HEK293 (cell line): ENCODE measurements around the gene PDE2A.

ENCODE experiments used
- CTCF ChIA-PET: fragments of 350-600 bp; formaldehyde crosslinking; extraction: SDS; loops from one replicate; lab custom pipeline; 2021; ENCODE audit warnings: antibody characterized with exemption; lab: Yijun Ruan, JAX
- POLR2A ChIA-PET: fragments of 300-600 bp; formaldehyde crosslinking; extraction: SDS; loops from one replicate; lab custom pipeline; 2020; ENCODE audit warnings: antibody characterized with exemption, inconsistent platforms; lab: Yijun Ruan, JAX
- H3K27ac ChIP-seq: fragments of 200-500 bp; sonication (Bioruptor generic); 2 replicates; pipeline ENCODE4 v1.5.1; 2014; ENCODE audit warnings: low read depth, low read length, control low read depth, inconsistent platforms; ENCODE audit errors: extremely low read depth
- H3K36me3 ChIP-seq, 2 experiments: fragments of 200-500 bp in 1 of 2; sonication (Bioruptor generic) in 1 of 2; 1 replicate in 1 of 2; 2 replicates in 1 of 2; pipeline ENCODE4 v1.5.1; 2014 to 2017; ENCODE audit warnings: inconsistent platforms in 2 of 2, low read length in 2 of 2; ENCODE audit not compliant: control insufficient read depth in 2 of 2, insufficient read depth in 1 of 2
- H3K4me1 ChIP-seq: fragments of 200-500 bp; sonication (Bioruptor generic); 2 replicates; pipeline ENCODE4 v1.5.1; 2014; ENCODE audit warnings: mild to moderate bottlenecking, low read length, inconsistent platforms; ENCODE audit not compliant: control insufficient read depth, insufficient read depth
- H3K4me3 ChIP-seq: 2 replicates; pipeline ENCODE4 v1.5.1; 2011; ENCODE audit warnings: low read depth, mild to moderate bottlenecking, control low read depth, low read length, moderate library complexity
- H3K9me3 ChIP-seq: fragments of 200-500 bp; sonication (Bioruptor generic); 2 replicates; pipeline ENCODE4 v1.5.1; 2014; ENCODE audit warnings: low read depth, low read length, inconsistent platforms; ENCODE audit not compliant: control insufficient read depth, insufficient read depth
- HOXA7 ChIP-seq: sonication (generic); formaldehyde crosslinking; IDR thresholded peaks from 2 replicates; pipeline ENCODE4 v1.8.1; 2022; ENCODE audit warnings: missing genetic modification reagents, borderline replicate concordance
- HOXC10 ChIP-seq: sonication (generic); formaldehyde crosslinking; IDR thresholded peaks from 2 replicates; pipeline ENCODE4 v1.8.1; 2023; ENCODE audit warnings: mild to moderate bottlenecking, missing genetic modification reagents
- IKZF3 ChIP-seq: fragments of 450-650 bp; IDR thresholded peaks from 2 replicates; pipeline ENCODE4 v1.5.0; 2018; ENCODE audit warnings: missing biosample characterization, mild to moderate bottlenecking, missing genetic modification characterization, moderate library complexity
- KLF10 ChIP-seq: fragments of 450-650 bp; IDR thresholded peaks from 2 replicates; pipeline ENCODE4 v1.5.1; 2018; ENCODE audit warnings: missing biosample characterization, mild to moderate bottlenecking, missing genetic modification characterization
- KLF7 ChIP-seq: fragments of 450-650 bp; formaldehyde crosslinking; IDR thresholded peaks from 2 replicates; pipeline ENCODE4 v1.5.1; 2016; ENCODE audit warnings: missing biosample characterization, missing genetic modification characterization, borderline replicate concordance
- MYNN ChIP-seq: fragments of 450-650 bp; formaldehyde crosslinking; IDR thresholded peaks from 2 replicates; pipeline ENCODE4 v1.5.1; 2016; ENCODE audit warnings: missing biosample characterization, missing genetic modification characterization, borderline replicate concordance
- SCRT1 ChIP-seq: fragments of 450-650 bp; formaldehyde crosslinking; IDR thresholded peaks from 2 replicates; pipeline ENCODE4 v1.5.1; 2016; ENCODE audit warnings: missing biosample characterization, missing genetic modification characterization, borderline replicate concordance
- SP7 ChIP-seq: fragments of 450-650 bp; formaldehyde crosslinking; IDR thresholded peaks from 2 replicates; pipeline ENCODE4 v1.5.1; 2016; ENCODE audit warnings: missing biosample characterization, missing genetic modification characterization
- YY1 ChIP-seq: fragments of 450-650 bp; formaldehyde crosslinking; IDR thresholded peaks from 2 replicates; pipeline ENCODE4 v1.5.1; 2018; ENCODE audit warnings: missing biosample characterization, missing genetic modification characterization
- ZBTB1 ChIP-seq: fragments of 450-650 bp; formaldehyde crosslinking; IDR thresholded peaks from 2 replicates; pipeline ENCODE4 v1.5.1; 2016; ENCODE audit warnings: missing biosample characterization, missing genetic modification characterization
- ZFP3 ChIP-seq: fragments of 450-650 bp; formaldehyde crosslinking; IDR thresholded peaks from 2 replicates; pipeline ENCODE4 v1.5.1; 2016; ENCODE audit warnings: low read depth, missing biosample characterization, missing genetic modification characterization
- ZNF184 ChIP-seq: fragments of 450-650 bp; IDR thresholded peaks from 2 replicates; pipeline ENCODE4 v1.5.1; 2018; ENCODE audit warnings: missing biosample characterization, mild to moderate bottlenecking, missing genetic modification characterization
- ZNF221 ChIP-seq: fragments of 450-650 bp; formaldehyde crosslinking; IDR thresholded peaks from 2 replicates; pipeline ENCODE4 v1.5.1; 2017; ENCODE audit warnings: missing biosample characterization, missing genetic modification characterization, borderline replicate concordance
- ZNF302 ChIP-seq: fragments of 450-650 bp; formaldehyde crosslinking; IDR thresholded peaks from 2 replicates; pipeline ENCODE4 v1.5.1; 2016; ENCODE audit warnings: missing biosample characterization, missing genetic modification characterization, low read depth
- ZNF37A ChIP-seq: fragments of 450-650 bp; IDR thresholded peaks from 2 replicates; pipeline ENCODE4 v1.5.1; 2018; ENCODE audit warnings: missing biosample characterization, missing genetic modification characterization
- ZNF391 ChIP-seq: fragments of 450-650 bp; formaldehyde crosslinking; IDR thresholded peaks from 2 replicates; pipeline ENCODE4 v1.5.1; 2016; ENCODE audit warnings: low read depth, missing biosample characterization, missing genetic modification characterization, borderline replicate concordance
- ZNF473 ChIP-seq: fragments of 450-650 bp; formaldehyde crosslinking; IDR thresholded peaks from 2 replicates; pipeline ENCODE4 v1.5.1; 2017; ENCODE audit warnings: missing biosample characterization, missing genetic modification characterization
- ZNF48 ChIP-seq: fragments of 450-650 bp; formaldehyde crosslinking; IDR thresholded peaks from 2 replicates; pipeline ENCODE4 v1.5.1; 2016; ENCODE audit warnings: missing biosample characterization, missing genetic modification characterization
- ZNF521 ChIP-seq: fragments of 450-650 bp; formaldehyde crosslinking; IDR thresholded peaks from 2 replicates; pipeline ENCODE4 v1.5.1; 2017; ENCODE audit warnings: missing biosample characterization, mild to moderate bottlenecking, missing genetic modification characterization
- ZNF549 ChIP-seq: fragments of 450-650 bp; IDR thresholded peaks from 2 replicates; pipeline ENCODE4 v1.5.1; 2018; ENCODE audit warnings: missing biosample characterization, missing genetic modification characterization, mild to moderate bottlenecking, inconsistent platforms, moderate library complexity
- ZNF558 ChIP-seq: fragments of 450-650 bp; formaldehyde crosslinking; IDR thresholded peaks from 2 replicates; pipeline ENCODE4 v1.5.1; 2016; ENCODE audit warnings: missing biosample characterization, missing genetic modification characterization
- ZNF561 ChIP-seq: fragments of 450-650 bp; IDR thresholded peaks from 2 replicates; pipeline ENCODE4 v1.5.1; 2018; ENCODE audit warnings: missing biosample characterization, missing genetic modification characterization, borderline replicate concordance
- ZNF571 ChIP-seq: fragments of 450-650 bp; formaldehyde crosslinking; IDR thresholded peaks from 2 replicates; pipeline ENCODE4 v1.5.0; 2017; ENCODE audit warnings: missing biosample characterization, missing genetic modification characterization
- ZNF596 ChIP-seq: fragments of 450-650 bp; IDR thresholded peaks from 2 replicates; pipeline ENCODE4 v1.5.0; 2018; ENCODE audit warnings: missing biosample characterization, mild to moderate bottlenecking, missing genetic modification characterization, moderate library complexity
- ZNF654 ChIP-seq: fragments of 450-650 bp; formaldehyde crosslinking; IDR thresholded peaks from 2 replicates; pipeline ENCODE4 v1.5.1; 2016; ENCODE audit warnings: low read depth, missing biosample characterization, missing genetic modification characterization
- ZNF768 ChIP-seq: fragments of 450-650 bp; formaldehyde crosslinking; IDR thresholded peaks from 2 replicates; pipeline ENCODE4 v1.5.1; 2018; ENCODE audit warnings: missing biosample characterization, mild to moderate bottlenecking, missing genetic modification characterization
- ZSCAN5A ChIP-seq: fragments of 450-650 bp; formaldehyde crosslinking; IDR thresholded peaks from 2 replicates; pipeline ENCODE4 v1.5.1; 2016; ENCODE audit warnings: missing biosample characterization, missing genetic modification characterization

Gene PDE2A

DNA sequence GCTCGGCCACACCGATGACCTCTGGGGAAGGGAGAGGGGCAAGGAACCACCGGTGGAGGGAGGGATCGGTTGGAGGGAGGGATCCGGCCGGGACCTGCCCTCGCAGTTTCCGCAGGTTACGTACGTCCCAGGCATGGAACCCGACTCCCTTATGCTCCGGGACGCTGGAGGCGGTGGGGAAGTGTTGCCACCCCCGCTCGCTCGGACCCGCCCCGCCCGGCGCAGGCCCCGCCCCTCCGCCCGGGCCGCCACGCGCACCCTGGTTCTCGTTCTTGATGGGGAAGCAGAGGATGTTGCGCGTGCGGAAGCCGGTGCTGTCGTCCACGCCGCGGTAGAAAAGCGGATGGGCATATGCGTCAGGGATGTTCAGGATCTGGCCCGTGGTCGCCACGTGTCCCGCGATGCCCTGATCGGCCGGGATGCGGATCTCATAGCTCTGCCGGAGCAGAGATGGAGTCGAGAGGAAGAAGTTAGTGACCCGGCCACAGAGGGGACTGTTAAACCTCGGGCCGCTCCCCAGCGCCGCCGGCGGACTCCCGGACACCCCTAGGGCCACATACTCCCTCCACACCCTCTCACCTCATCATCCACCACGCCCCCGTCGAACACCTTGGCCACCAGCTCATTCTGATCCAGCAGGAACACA lies 89.8 kb downstream of the PDE2A start (continued):
- no peak for TF ChIP-seq ZNF37A
- TF ChIP-seq ZNF571 = no peak
- no peak for TF ChIP-seq ZNF549 (tag by site-specific recombination)
- no peak for TF ChIP-seq KLF7 (tag by site-specific recombination)
- no peak for TF ChIP-seq MYNN (tag by site-specific recombination)
- TF ChIP-seq ZNF768 (tag by site-specific recombination) = no peak
- no peak for TF ChIP-seq KLF10 (tag by site-specific recombination)

DNA sequence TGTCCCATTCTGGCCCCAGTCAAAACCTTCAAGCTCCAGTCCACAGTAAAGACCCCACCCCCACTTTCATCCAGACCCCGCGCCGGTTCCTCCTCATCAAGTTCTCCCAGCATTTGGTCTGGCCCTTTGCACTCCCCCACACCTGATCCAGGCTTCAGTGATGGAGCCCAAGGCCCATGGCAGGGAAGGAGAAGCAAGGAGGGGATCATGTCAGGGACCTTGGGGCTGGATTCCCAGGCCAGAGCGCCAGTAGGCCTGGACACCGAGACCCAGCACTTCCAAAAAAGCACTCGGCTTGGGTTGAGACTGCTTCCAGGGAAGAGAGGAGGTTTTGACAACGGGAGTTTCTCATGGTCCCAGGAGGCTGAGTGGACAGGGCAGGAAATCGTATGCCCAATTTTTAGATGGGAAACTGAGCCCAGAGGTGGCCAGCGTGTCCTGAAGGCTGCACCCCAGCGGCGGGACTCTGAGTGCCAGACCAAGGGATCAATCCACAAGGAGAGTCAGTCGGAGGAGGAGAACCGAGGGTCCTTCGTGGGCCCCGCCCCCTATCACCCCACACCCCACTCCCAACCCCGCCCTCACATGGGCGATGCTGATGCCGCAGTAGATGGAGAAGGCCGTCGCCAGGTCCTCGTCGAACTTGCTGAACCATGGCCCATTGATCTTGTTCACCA lies 90.5 kb downstream of the PDE2A start:
- Histone ChIP-seq H3K9me3 (no peaks in the 10 kb centered on the region), H3K4me3 (no peak overlapping the region), H3K27ac (no peak overlapping the region), H3K36me3 (no peaks in the 10 kb centered on the region), H3K4me1 (no peaks in the 10 kb centered on the region)
- POLR2A ChIA-PET = no interaction called here
- CTCF ChIA-PET = interaction anchor here (0.6 to 2.0 kb wide), 4 partner anchors 10 to 99 kb away, joined by 3 to 4 read pairs (median 3); no protein-coding TSS in a partner anchor
- no peak for TF ChIP-seq HOXC10 (CRISPR knock-in tag)
- TF ChIP-seq ZNF596 (tag by site-specific recombination) = no peak
- TF ChIP-seq ZNF473 (tag by site-specific recombination) = no peak
- TF ChIP-seq ZNF184 (tag by site-specific recombination) = no peak
- TF ChIP-seq ZNF654 = no peak
- TF ChIP-seq KLF10 (tag by site-specific recombination) = no peak
- TF ChIP-seq YY1 = no peak
- TF ChIP-seq SCRT1 = no peak
- no peak for TF ChIP-seq ZFP3 (tag by site-specific recombination)
- TF ChIP-seq IKZF3 = no peak
- TF ChIP-seq, all 188 proteins: peak for 0

DNA sequence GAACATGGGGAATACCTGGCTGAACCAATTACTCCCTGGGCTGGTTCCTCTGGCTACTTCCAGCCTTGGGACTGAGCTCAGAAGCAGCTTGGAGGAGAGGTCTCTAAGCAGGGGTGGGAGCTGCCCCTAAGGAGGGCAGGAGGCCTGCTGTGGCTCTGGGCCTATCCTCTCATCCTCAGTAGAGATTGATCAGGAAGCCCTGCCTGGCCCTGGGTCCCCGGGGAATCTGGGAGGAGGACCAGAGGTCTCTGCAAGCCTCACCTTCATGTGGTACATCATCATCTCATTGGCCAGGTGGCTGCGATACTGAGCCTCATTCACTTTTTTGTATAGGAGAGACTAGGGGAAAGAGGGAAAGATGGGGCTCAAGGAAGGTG lies 91.1 kb downstream of the PDE2A start:
- no peaks in the 10 kb centered on the region for H3K9me3 ChIP-seq
- no peaks in the 10 kb centered on the region for H3K36me3 ChIP-seq
- POLR2A ChIA-PET = no interaction called here
- H3K27ac ChIP-seq = no peak overlapping the region
- no peak overlapping the region for H3K4me3 ChIP-seq
- no peaks in the 10 kb centered on the region for H3K4me1 ChIP-seq
- TF ChIP-seq ZNF571 (no peak), ZNF184 (tag by site-specific recombination) (no peak), HOXA7 (CRISPR knock-in tag) (no peak), ZNF561 (tag by site-specific recombination) (no peak), ZNF549 (tag by site-specific recombination) (no peak), ZSCAN5A (tag by site-specific recombination) (no peak), ZNF302 (tag by site-specific recombination) (no peak), ZNF48 (tag by site-specific recombination) (no peak), ZNF221 (tag by site-specific recombination) (no peak), ZNF391 (tag by site-specific recombination) (no peak), ZNF558 (tag by site-specific recombination) (no peak), SP7 (tag by site-specific recombination) (no peak), ZBTB1 (tag by site-specific recombination) (no peak), ZFP3 (tag by site-specific recombination) (no peak), KLF7 (tag by site-specific recombination) (no peak), ZNF768 (tag by site-specific recombination) (no peak), ZNF521 (no peak)
- CTCF ChIA-PET = interaction anchor here (0.6 to 1.1 kb wide), 2 partner anchors 10 to 51 kb away, joined by 3 read pairs; no protein-coding TSS in a partner anchor
